ENCODE measurements around the gene SLC9A9. TPM values are rescaled to one million over a fixed set of nuclear protein-coding genes. Genes with fewer than 3 reads are reported as not detected.
A peak's percentile ranks its signal among the peaks of the same experiment; 100 is the strongest.

SLC9A9 gene
- total RNA-seq, 6 experiments from 2014 or later: 1.3 to 6.3 (median 3.0) TPM

- 61% methylated on average over 3 of the region's 3 CpGs for WGBS (ENCODE audit: insufficient coverage, low coverage, low lambda C conversion rate, missing lambda C conversion rate)
- peak in 1 of 4 donors; percentile 32 for ATAC-seq
- H3K9me3 ChIP-seq: no peaks in the 10 kb centered on the region
- no peak for DNase-seq
- H3K4me3 ChIP-seq: no peak overlapping the region
- intact Hi-C loops (cut with DNase I): no loop called here
- H3K27me3 ChIP-seq: no peaks in the 10 kb centered on the region
- TF ChIP-seq CTCF (IDR thresholded peaks at IDR 0.05) (no peak), POLR2A (IDR thresholded peaks at IDR 0.05) (no peak)
- no peaks in the 10 kb centered on the region for H3K36me3 ChIP-seq
- H3K4me1 ChIP-seq: no peaks in the 10 kb centered on the region
- no peak overlapping the region for H3K27ac ChIP-seq
Measured at GRCh38 chr3:143812481-143812880, 35.8 kb downstream of the SLC9A9 start.

- no peak overlapping the region for H3K27ac ChIP-seq
- 49% methylated on average over 8 of the region's 8 CpGs for WGBS (ENCODE audit: insufficient coverage, low coverage, low lambda C conversion rate, missing lambda C conversion rate)
Measured at GRCh38 chr3:143811602-143812001, 36.7 kb downstream of the SLC9A9 start.

GRCh38 chr3:143810953-143811265 is 37.4 kb downstream of the SLC9A9 start:
- no peaks in the 10 kb centered on the region for H3K27me3 ChIP-seq
- no peak overlapping the region for H3K4me3 ChIP-seq
- H3K9me3 ChIP-seq: no peaks in the 10 kb centered on the region
- intact Hi-C loops (cut with DNase I): no loop called here
- H3K27ac ChIP-seq: no peak overlapping the region
- 47% methylated on average over 2 of the region's 2 CpGs for WGBS (ENCODE audit: insufficient coverage, low coverage, low lambda C conversion rate, missing lambda C conversion rate)
- H3K36me3 ChIP-seq: no peaks in the 10 kb centered on the region
- no peak for ATAC-seq
- DNase-seq: no peak
- TF ChIP-seq CTCF (IDR thresholded peaks at IDR 0.05): no peak
- TF ChIP-seq POLR2A (IDR thresholded peaks at IDR 0.05): no peak
- H3K4me1 ChIP-seq: no peaks in the 10 kb centered on the region

More at GRCh38 chr3:143811602-143812001, 36.7 kb downstream of the SLC9A9 start:
- Histone ChIP-seq H3K4me3 (no peak overlapping the region), H3K4me1 (no peaks in the 10 kb centered on the region), H3K27me3 (no peaks in the 10 kb centered on the region), H3K9me3 (no peaks in the 10 kb centered on the region), H3K36me3 (no peaks in the 10 kb centered on the region)
- ATAC-seq (peak in 1 of 4 donors; percentile 32), DNase-seq (no peak)
- TF ChIP-seq CTCF (IDR thresholded peaks at IDR 0.05) (no peak), POLR2A (IDR thresholded peaks at IDR 0.05) (no peak)
- intact Hi-C loops (cut with DNase I): no loop called here

GRCh38 chr3:143810166-143810952 is 37.9 kb downstream of the SLC9A9 start:
- Histone ChIP-seq H3K27me3 (no peaks in the 10 kb centered on the region), H3K4me3 (no peak overlapping the region), H3K4me1 (no peaks in the 10 kb centered on the region), H3K9me3 (no peaks in the 10 kb centered on the region), H3K36me3 (no peaks in the 10 kb centered on the region), H3K27ac (no peak overlapping the region)
- no peak for TF ChIP-seq POLR2A (IDR thresholded peaks at IDR 0.05)
- no peak for TF ChIP-seq CTCF (IDR thresholded peaks at IDR 0.05)
- DNase-seq: no peak
- intact Hi-C loops (cut with DNase I): no loop called here
- ATAC-seq: no peak
- 63% methylated on average over 2 of the region's 2 CpGs for WGBS (ENCODE audit: insufficient coverage, low coverage, low lambda C conversion rate, missing lambda C conversion rate)

Data from right lobe of liver (tissue), 6 donors.